GM12891 (cell line): ENCODE data around the gene ZBTB20.

Experiments used
- PAX5 ChIP-seq: IDR thresholded peaks from 2 replicates; pipeline ENCODE4 v1.6.1; 2011; ENCODE audit warnings: low read length, moderate library complexity, mild to moderate bottlenecking; ENCODE audit not compliant: insufficient read depth, severe bottlenecking
- POLR2A ChIP-seq: IDR thresholded peaks from 2 replicates; pipeline ENCODE4 v1.6.1; 2011; ENCODE audit warnings: low read depth, low read length, control low read depth
- POLR2AphosphoS5 ChIP-seq: IDR thresholded peaks from 2 replicates; pipeline ENCODE4 v1.6.1; 2011; ENCODE audit warnings: low read depth, low read length, control low read depth
- POU2F2 ChIP-seq: IDR thresholded peaks from 2 replicates; pipeline ENCODE4 v1.6.1; 2011; ENCODE audit warnings: low read depth, mild to moderate bottlenecking, control low read depth, low read length, moderate library complexity
- TAF1 ChIP-seq: IDR thresholded peaks from 2 replicates; pipeline ENCODE4 v1.6.1; 2011; ENCODE audit warnings: low read depth, low read length, control low read depth

GRCh38 chr3:114904633-114905032 is 242.5 kb downstream of the ZBTB20 start:
- TF ChIP-seq POLR2A (no peak), TAF1 (no peak), POLR2AphosphoS5 (no peak), POU2F2 (no peak), PAX5 (no peak)
